WTC11 (cell line): Measurements from ENCODE around the gene SLC35D1.
"Not testable (repeated sequence)": the region's sequence is repeated elsewhere in the genome, so short reads cannot be mapped to it uniquely, and the experiment has no call there.

Experiments
- NR1H2 ChIP-seq: sonication (generic); formaldehyde crosslinking; IDR thresholded peaks from 2 replicates; pipeline ENCODE4 v1.9.0; 2021; ENCODE audit warnings: mild to moderate bottlenecking, moderate library complexity, missing genetic modification reagents
- ZNF263 ChIP-seq: sonication (generic); formaldehyde crosslinking; IDR thresholded peaks from 2 replicates; pipeline ENCODE4 v1.8.1; 2022; ENCODE audit warnings: low read depth, mild to moderate bottlenecking, moderate library complexity, missing genetic modification reagents
- TF ChIP-seq, protein P1 (sequence below): sonication (generic); formaldehyde crosslinking; IDR thresholded peaks from 2 replicates; pipeline ENCODE4 v1.8.0; 2022; ENCODE audit warnings: mild to moderate bottlenecking, missing genetic modification reagents
- TF ChIP-seq, protein P2 (sequence below): fragments of 200-600 bp; IDR thresholded peaks from 2 replicates; pipeline ENCODE4 v1.8.0; 2022; ENCODE audit warnings: antibody characterized with exemption
- TF ChIP-seq, protein P3 (sequence below): sonication (generic); formaldehyde crosslinking; conservative IDR thresholded peaks from 2 replicates; pipeline ENCODE4 v1.8.1; 2022; ENCODE audit warnings: mild to moderate bottlenecking, missing genetic modification reagents

DNA sequence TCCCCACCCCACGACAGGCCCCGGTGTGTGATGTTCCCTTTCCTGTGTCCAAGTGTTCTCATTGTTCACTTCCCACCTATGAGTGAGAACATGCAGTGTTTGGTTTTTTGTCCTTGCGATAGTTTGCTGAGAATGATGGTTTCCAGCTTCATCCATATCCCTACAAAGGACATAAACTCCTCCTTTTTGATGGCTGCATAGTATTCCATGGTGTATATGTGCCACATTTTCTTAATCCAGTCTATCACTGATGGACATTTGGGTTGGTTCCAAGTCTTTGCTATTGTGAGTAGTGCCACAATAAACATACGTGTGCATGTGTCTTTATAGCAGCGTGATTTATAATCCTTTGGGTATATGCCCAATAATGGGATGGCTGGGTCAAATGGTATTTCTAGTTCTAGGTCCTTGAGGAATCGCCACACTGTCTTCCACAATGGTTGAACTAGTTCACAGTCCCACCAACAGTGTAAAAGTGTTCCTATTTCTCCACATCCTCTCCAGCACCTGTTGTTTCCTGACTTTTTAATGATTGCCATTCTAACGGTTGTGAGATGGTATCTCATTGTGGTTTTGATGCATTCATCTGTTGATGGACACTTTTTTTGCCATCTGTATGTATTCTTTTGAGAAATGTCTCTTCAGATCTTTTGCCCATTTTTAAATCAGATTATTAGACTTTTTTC lies 87.6 kb downstream of the SLC35D1 start:
- TF ChIP-seq ZNF263, NR1H2 (CRISPR knock-in tag): not testable (repeated sequence)
- TF ChIP-seq, protein P1, sequence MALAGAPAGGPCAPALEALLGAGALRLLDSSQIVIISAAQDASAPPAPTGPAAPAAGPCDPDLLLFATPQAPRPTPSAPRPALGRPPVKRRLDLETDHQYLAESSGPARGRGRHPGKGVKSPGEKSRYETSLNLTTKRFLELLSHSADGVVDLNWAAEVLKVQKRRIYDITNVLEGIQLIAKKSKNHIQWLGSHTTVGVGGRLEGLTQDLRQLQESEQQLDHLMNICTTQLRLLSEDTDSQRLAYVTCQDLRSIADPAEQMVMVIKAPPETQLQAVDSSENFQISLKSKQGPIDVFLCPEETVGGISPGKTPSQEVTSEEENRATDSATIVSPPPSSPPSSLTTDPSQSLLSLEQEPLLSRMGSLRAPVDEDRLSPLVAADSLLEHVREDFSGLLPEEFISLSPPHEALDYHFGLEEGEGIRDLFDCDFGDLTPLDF: not testable (repeated sequence)
- TF ChIP-seq, protein P2, sequence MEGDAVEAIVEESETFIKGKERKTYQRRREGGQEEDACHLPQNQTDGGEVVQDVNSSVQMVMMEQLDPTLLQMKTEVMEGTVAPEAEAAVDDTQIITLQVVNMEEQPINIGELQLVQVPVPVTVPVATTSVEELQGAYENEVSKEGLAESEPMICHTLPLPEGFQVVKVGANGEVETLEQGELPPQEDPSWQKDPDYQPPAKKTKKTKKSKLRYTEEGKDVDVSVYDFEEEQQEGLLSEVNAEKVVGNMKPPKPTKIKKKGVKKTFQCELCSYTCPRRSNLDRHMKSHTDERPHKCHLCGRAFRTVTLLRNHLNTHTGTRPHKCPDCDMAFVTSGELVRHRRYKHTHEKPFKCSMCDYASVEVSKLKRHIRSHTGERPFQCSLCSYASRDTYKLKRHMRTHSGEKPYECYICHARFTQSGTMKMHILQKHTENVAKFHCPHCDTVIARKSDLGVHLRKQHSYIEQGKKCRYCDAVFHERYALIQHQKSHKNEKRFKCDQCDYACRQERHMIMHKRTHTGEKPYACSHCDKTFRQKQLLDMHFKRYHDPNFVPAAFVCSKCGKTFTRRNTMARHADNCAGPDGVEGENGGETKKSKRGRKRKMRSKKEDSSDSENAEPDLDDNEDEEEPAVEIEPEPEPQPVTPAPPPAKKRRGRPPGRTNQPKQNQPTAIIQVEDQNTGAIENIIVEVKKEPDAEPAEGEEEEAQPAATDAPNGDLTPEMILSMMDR: not testable (repeated sequence)
- TF ChIP-seq, protein P3, sequence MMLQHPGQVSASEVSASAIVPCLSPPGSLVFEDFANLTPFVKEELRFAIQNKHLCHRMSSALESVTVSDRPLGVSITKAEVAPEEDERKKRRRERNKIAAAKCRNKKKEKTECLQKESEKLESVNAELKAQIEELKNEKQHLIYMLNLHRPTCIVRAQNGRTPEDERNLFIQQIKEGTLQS (CRISPR knock-in tag): not testable (repeated sequence)
